ENCODE results near the gene GPR27. TPM values are rescaled to one million over a fixed set of nuclear protein-coding genes. Genes with fewer than 3 reads are reported as not detected.

The GPR27 gene
- total and polyA plus RNA-seq, 2 experiments from 2014 or later = 7.8 to 11.8 TPM

DNA sequence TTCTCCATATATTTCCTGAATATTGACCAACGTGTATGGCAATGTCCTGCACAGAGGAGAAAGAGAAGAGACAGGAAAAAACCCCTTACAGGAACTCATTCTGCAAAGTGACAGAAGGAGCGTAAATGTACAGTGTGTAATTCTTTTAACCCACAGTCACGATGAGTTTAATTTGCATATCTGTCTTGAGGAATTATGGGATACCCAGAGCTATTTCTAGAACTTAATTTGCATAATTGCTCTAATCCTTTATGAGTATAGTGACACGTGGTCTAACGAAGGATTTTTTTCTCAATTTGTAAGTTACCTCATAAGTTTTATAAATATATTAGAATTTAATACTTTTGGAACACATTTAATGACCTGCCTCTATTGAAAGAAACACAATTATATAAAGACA lies 9.8 kb downstream of the GPR27 start:
- no peak overlapping the region for H2AFZ ChIP-seq
- no peaks in the 10 kb centered on the region for H3F3A ChIP-seq (replicated peaks; ENCODE audit: low read depth)
- no peak overlapping the region for H3K4me3 ChIP-seq
- Mint-ChIP-seq H3K27me3 (ENCODE audit: insufficient read depth, low read depth, poor library complexity) (peaks cover 2% of the 10 kb centered on the region), H3K4me3 (no peak overlapping the region), H3K36me3 (ENCODE audit: low read depth) (no peaks in the 10 kb centered on the region; the same call in 2 of the 3 replicates), H3K27ac (no peak overlapping the region), H3K9me3 (peaks cover 5% of the 10 kb centered on the region; the same call in 2 of the 3 replicates), H3K4me1 (peaks cover 6% of the 10 kb centered on the region)
- no peaks in the 10 kb centered on the region for H3K9me2 ChIP-seq (ENCODE audit: insufficient read depth)
- H4K20me1 ChIP-seq (replicated peaks; ENCODE audit: insufficient read depth) = no peaks in the 10 kb centered on the region
- peaks cover 2% of the 10 kb centered on the region; the same call in 1 of the 2 replicates for H3K27me3 ChIP-seq (ENCODE audit: insufficient read depth)
- no peak overlapping the region for H3K4me2 ChIP-seq
- H3K4me1 ChIP-seq (ENCODE audit: insufficient read depth) = peaks cover 3% of the 10 kb centered on the region; the same call in 1 of the 2 replicates
- no peak for ATAC-seq
- DNase-seq (ENCODE audit: low spot score) = no peak
- no peaks in the 10 kb centered on the region for H3K79me2 ChIP-seq (replicated peaks; ENCODE audit: insufficient read depth)
- no peak overlapping the region for H3K27ac ChIP-seq (ENCODE audit: low read depth)
- TF ChIP-seq EZH2 (IDR thresholded peaks at IDR 0.05; ENCODE audit: low read depth, unreplicated experiment) (no peak), JUNB (IDR thresholded peaks at IDR 0.05; ENCODE audit: unreplicated experiment) (no peak), POLR2AphosphoS5 (IDR thresholded peaks at IDR 0.05; ENCODE audit: low read depth) (no peak), ETS1 (IDR thresholded peaks at IDR 0.05) (no peak), EZH2phosphoT487 (IDR thresholded peaks at IDR 0.05; ENCODE audit: unreplicated experiment) (no peak), ZNF114 (CRISPR knock-in tag; IDR thresholded peaks at IDR 0.05) (no peak), CREB1 (CRISPR knock-in tag; IDR thresholded peaks at IDR 0.05; ENCODE audit: low read depth) (no peak), NANOG (IDR thresholded peaks at IDR 0.05; ENCODE audit: borderline replicate concordance) (no peak), CTCF (conservative IDR thresholded peaks at IDR 0.05; ENCODE audit: low read depth in 2 of 2) (no peak), ZNF331 (CRISPR knock-in tag; IDR thresholded peaks at IDR 0.05; ENCODE audit: low read depth) (no peak), STAT1 (IDR thresholded peaks at IDR 0.05; ENCODE audit: unreplicated experiment) (no peak), ZNF462 (CRISPR knock-in tag; IDR thresholded peaks at IDR 0.05) (no peak)
- TF ChIP-seq, protein P1, sequence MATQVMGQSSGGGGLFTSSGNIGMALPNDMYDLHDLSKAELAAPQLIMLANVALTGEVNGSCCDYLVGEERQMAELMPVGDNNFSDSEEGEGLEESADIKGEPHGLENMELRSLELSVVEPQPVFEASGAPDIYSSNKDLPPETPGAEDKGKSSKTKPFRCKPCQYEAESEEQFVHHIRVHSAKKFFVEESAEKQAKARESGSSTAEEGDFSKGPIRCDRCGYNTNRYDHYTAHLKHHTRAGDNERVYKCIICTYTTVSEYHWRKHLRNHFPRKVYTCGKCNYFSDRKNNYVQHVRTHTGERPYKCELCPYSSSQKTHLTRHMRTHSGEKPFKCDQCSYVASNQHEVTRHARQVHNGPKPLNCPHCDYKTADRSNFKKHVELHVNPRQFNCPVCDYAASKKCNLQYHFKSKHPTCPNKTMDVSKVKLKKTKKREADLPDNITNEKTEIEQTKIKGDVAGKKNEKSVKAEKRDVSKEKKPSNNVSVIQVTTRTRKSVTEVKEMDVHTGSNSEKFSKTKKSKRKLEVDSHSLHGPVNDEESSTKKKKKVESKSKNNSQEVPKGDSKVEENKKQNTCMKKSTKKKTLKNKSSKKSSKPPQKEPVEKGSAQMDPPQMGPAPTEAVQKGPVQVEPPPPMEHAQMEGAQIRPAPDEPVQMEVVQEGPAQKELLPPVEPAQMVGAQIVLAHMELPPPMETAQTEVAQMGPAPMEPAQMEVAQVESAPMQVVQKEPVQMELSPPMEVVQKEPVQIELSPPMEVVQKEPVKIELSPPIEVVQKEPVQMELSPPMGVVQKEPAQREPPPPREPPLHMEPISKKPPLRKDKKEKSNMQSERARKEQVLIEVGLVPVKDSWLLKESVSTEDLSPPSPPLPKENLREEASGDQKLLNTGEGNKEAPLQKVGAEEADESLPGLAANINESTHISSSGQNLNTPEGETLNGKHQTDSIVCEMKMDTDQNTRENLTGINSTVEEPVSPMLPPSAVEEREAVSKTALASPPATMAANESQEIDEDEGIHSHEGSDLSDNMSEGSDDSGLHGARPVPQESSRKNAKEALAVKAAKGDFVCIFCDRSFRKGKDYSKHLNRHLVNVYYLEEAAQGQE (IDR thresholded peaks at IDR 0.05; ENCODE audit: unreplicated experiment) = no peak
- no peaks in the 10 kb centered on the region for H3K36me3 ChIP-seq (ENCODE audit: insufficient read depth)
